Dermis blood vessel endothelial cell (primary cell): ENCODE results near the gene FUT4. TPM values are rescaled to one million over a fixed set of nuclear protein-coding genes. Genes with fewer than 3 reads are reported as not detected.

Source experiments
- total RNA-seq: library from RNA; depleted of rRNA; stranded (reverse); fragments of >200 nt; gene quantifications from 2 replicates; pipeline ENCODE4 v1.2.3, GENCODE V29; 2014

FUT4 gene
- total RNA-seq, 1 donor from 2014 or later = 6.5 TPM

Other genes with a start within 250 kb of the FUT4 start
- gene IZUMO1R, start 239.3 kb upstream of the FUT4 start, total RNA-seq = not detected in 2 replicates
- gene GPR83, start 142.5 kb upstream of the FUT4 start, total RNA-seq = not detected in 2 replicates
- gene MRE11, start 50.1 kb upstream of the FUT4 start, total RNA-seq = 14.0 and 19.6 TPM in 2 replicates
- 11.2 and 15.7 TPM in 2 replicates for gene ANKRD49, start 49.9 kb upstream of the FUT4 start, total RNA-seq
- not detected in 2 replicates for gene C11orf97, start 31.5 kb upstream of the FUT4 start, total RNA-seq
- gene PIWIL4, start 23.4 kb downstream of the FUT4 start, total RNA-seq = 0.79 and 1.2 TPM in 2 replicates
- 38.1 and 53.4 TPM in 2 replicates for gene AMOTL1, start 224.4 kb downstream of the FUT4 start, total RNA-seq